Activated CD8-positive, alpha-beta T cell treated with anti-CD3 and anti-CD28 coated beads for 36 hours (primary cell): ENCODE measurements around the gene RASD1. TPM values are rescaled to one million over a fixed set of nuclear protein-coding genes. Genes with fewer than 3 reads are reported as not detected.

ENCODE experiments used
- ATAC-seq: fragments of 200-7000 bp; cut with Tn5 transposase; one replicate; pipeline ENCODE4 v1.10.0; 2021; ENCODE audit warnings: mild to moderate bottlenecking, moderate library complexity
- CTCF ChIA-PET: fragments of 350-600 bp; sonication (Branson Sonifier 250); formaldehyde crosslinking; loops from one replicate; lab custom pipeline; 2021; ENCODE audit warnings: antibody characterized with exemption; lab: Charles Lee
- POLR2A ChIA-PET: fragments of 350-600 bp; sonication (Branson Sonifier 250); formaldehyde crosslinking; loops from one replicate; lab custom pipeline; 2021; ENCODE audit warnings: antibody characterized with exemption; lab: Charles Lee
- DNase-seq: peaks from one replicate; pipeline ENCODE4 v3.0.0-alpha.2; 2020
- H3K27ac Mint-ChIP-seq: one replicate; pipeline ENCODE4 v1.8.0; 2021; ENCODE audit warnings: mild to moderate bottlenecking, mixed read lengths
- H3K27me3 Mint-ChIP-seq: one replicate; pipeline ENCODE4 v1.8.0; 2021; ENCODE audit warnings: mixed read lengths
- H3K36me3 Mint-ChIP-seq: one replicate; pipeline ENCODE4 v1.8.0; 2021; ENCODE audit warnings: low read depth, mixed read lengths
- H3K4me1 Mint-ChIP-seq: one replicate; pipeline ENCODE4 v1.8.0; 2021; ENCODE audit warnings: low read depth, mixed read lengths
- H3K4me3 Mint-ChIP-seq: one replicate; pipeline ENCODE4 v1.8.0; 2021; ENCODE audit warnings: mild to moderate bottlenecking, moderate library complexity, mixed read lengths
- H3K9me3 Mint-ChIP-seq: one replicate; pipeline ENCODE4 v1.8.0; 2021; ENCODE audit warnings: mixed read lengths
- intact Hi-C: fragments of 100-400 bp; cut with micrococcal nuclease; formaldehyde crosslinking; loops from one replicate; pipeline ENCODE4 v1.10.0; 2022
- total RNA-seq, 2 experiments: library from RNA; stranded (reverse); gene quantifications; one replicate each; pipeline ENCODE4 v1.2.3, GENCODE V29; 2021
- TF ChIP-seq, protein P1 (sequence below): fragments of 200-600 bp; IDR thresholded peaks from one replicate; pipeline ENCODE4 v1.8.0; 2022; ENCODE audit warnings: antibody characterized with exemption, mild to moderate bottlenecking

The RASD1 gene
- total RNA-seq, 2 experiments from 2014 or later, result 0.54 to 0.74 TPM

DNA sequence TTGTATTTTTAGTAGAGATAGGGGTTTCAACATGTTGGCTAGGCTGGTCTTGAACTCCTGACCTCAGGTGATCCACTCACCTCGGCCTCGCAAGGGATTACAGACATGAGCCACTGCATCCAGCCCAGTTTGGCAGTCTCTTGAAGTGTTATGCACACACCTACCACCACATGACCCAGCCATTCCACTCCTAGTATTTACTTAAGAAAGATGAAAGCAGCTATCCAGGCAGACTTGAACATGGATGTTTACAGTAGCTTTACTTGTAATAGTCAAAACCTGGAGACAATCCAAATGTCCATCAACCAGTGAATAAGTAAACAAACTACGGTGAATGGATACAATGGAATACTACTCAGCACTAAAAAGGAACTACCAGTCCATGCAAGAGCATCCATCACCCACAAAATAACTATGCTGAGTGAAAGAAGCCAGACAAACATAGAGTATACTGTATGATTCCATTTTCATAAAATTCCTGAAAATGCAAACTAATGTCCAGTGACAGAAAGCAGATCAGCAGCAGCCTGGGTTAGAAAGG is 37.8 kb upstream of the RASD1 start:
- H3K36me3 Mint-ChIP-seq, result no peaks in the 10 kb centered on the region
- no peaks in the 10 kb centered on the region for H3K9me3 Mint-ChIP-seq
- no peak overlapping the region for H3K4me3 Mint-ChIP-seq
- POLR2A ChIA-PET, result no interaction called here
- no peak overlapping the region for H3K27ac Mint-ChIP-seq
- CTCF ChIA-PET, result no interaction called here
- H3K4me1 Mint-ChIP-seq, result no peaks in the 10 kb centered on the region
- DNase-seq, result no peak
- no peaks in the 10 kb centered on the region for H3K27me3 Mint-ChIP-seq
- TF ChIP-seq, protein P1, sequence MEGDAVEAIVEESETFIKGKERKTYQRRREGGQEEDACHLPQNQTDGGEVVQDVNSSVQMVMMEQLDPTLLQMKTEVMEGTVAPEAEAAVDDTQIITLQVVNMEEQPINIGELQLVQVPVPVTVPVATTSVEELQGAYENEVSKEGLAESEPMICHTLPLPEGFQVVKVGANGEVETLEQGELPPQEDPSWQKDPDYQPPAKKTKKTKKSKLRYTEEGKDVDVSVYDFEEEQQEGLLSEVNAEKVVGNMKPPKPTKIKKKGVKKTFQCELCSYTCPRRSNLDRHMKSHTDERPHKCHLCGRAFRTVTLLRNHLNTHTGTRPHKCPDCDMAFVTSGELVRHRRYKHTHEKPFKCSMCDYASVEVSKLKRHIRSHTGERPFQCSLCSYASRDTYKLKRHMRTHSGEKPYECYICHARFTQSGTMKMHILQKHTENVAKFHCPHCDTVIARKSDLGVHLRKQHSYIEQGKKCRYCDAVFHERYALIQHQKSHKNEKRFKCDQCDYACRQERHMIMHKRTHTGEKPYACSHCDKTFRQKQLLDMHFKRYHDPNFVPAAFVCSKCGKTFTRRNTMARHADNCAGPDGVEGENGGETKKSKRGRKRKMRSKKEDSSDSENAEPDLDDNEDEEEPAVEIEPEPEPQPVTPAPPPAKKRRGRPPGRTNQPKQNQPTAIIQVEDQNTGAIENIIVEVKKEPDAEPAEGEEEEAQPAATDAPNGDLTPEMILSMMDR, result no peak
- intact Hi-C loops, result no loop called here
- no peak for ATAC-seq

GRCh38 chr17:17532991-17533390 is 36.8 kb upstream of the RASD1 start:
- Mint-ChIP-seq H3K4me1 (no peaks in the 10 kb centered on the region), H3K27ac (no peak overlapping the region), H3K27me3 (no peaks in the 10 kb centered on the region), H3K36me3 (no peaks in the 10 kb centered on the region), H3K9me3 (no peaks in the 10 kb centered on the region), H3K4me3 (no peak overlapping the region)
- ATAC-seq, result no peak
- POLR2A ChIA-PET, result no interaction called here
- intact Hi-C loops, result no loop called here
- CTCF ChIA-PET, result interaction anchor here (1.3 kb wide), 1 partner anchor 37 kb away, joined by 4 read pairs; the partner anchor contains the start of gene RASD1
- DNase-seq, result no peak
- TF ChIP-seq, protein P1, result no peak

DNA sequence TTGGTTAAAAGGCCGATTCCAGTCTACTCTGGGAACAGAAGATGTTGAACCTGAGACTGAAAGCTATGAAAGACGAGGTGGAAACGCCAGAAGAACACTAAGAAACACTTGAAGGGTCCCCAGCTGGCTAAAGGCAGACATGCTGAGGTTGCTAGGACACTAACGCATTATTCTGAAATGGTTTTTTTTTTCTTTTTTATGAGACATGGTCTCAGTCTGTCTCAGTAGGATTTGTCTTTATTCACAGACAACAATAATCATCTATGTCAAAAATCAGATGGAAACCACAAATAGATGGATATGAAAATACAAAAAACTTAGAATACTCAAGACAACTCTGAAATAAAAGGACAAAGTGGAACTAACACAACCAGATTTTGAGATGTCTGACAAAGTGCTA is 35.0 kb upstream of the RASD1 start:
- no peak for DNase-seq
- Mint-ChIP-seq H3K36me3 (no peaks in the 10 kb centered on the region), H3K27me3 (no peaks in the 10 kb centered on the region), H3K4me1 (no peaks in the 10 kb centered on the region), H3K9me3 (no peaks in the 10 kb centered on the region), H3K27ac (no peak overlapping the region), H3K4me3 (no peak overlapping the region)
- CTCF ChIA-PET, result interaction anchor here (0.9 kb wide), 1 partner anchor 110 kb away, joined by 3 read pairs; no protein-coding TSS in a partner anchor
- POLR2A ChIA-PET, result no interaction called here
- intact Hi-C loops, result no loop called here
- ATAC-seq, result no peak
- TF ChIP-seq, protein P1, result no peak

DNA sequence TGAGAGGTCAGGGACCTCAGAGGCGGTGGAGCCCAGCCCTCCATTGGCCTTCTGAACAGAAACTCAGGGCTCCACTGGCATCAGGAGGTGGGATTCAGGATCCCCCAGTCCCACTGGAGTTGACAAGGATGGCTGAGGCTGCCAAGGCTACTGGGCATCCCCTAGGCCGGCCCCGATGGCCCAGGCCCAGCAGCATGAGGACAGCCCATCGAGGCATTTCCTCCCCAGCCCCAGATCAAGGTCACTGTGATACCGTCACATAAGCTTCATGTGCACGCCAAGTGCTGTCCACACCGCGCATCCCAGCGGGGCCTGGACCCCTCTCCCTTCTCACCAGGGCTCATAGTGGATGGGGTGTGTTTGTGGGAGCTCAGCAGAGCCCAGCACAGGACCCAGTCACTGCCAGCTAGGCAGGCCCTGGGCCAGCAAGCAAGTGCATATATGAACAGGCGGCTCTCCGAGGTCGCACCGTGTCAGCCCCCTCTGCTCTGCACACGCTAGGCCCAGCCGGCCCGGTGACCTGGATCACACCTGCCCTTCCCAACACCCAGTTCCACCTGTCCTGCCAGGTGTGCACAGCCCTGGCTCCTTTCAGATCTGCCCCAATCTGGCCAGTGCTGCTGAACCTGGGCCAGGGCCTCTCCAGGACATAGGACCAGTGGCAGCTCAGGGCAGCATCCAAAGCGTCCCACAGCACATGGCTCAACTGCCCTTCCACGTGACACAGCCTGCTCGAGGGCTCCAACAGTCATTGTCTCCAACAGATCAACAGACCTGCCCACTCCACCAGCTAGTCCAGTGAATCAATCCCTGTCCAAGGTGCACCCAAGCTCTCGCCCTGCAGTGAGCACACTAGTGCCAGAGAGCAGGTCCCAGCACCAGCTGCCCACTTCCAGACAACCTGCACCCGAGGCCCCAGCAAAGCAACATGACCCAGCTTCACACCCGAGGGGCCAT is 32.8 kb upstream of the RASD1 start:
- no peak for ATAC-seq
- H3K4me1 Mint-ChIP-seq, result no peaks in the 10 kb centered on the region
- TF ChIP-seq, protein P1, result no peak
- CTCF ChIA-PET, result interaction anchor here (1.6 kb wide), 1 partner anchor 33 kb away, joined by 3 read pairs; the partner anchor contains the start of gene RASD1
- POLR2A ChIA-PET, result interaction anchor here (0.9 kb wide), 1 partner anchor 10 kb away, joined by 3 read pairs; no protein-coding TSS in a partner anchor
- DNase-seq, result no peak
- H3K36me3 Mint-ChIP-seq, result no peaks in the 10 kb centered on the region
- no peak overlapping the region for H3K4me3 Mint-ChIP-seq
- no peak overlapping the region for H3K27ac Mint-ChIP-seq
- H3K27me3 Mint-ChIP-seq, result no peaks in the 10 kb centered on the region
- intact Hi-C loops, result no loop called here
- H3K9me3 Mint-ChIP-seq, result no peaks in the 10 kb centered on the region
